IMR-90 (cell line): ENCODE data around the gene UNC79. TPM values are rescaled to one million over a fixed set of nuclear protein-coding genes. Genes with fewer than 3 reads are reported as not detected.

Source experiments
- ATAC-seq: fragments of 200-7000 bp; cut with Tn5 transposase; 2 replicates; pipeline ENCODE4 v1.9.1; 2020; ENCODE audit warnings: low read depth, mild to moderate bottlenecking, moderate library complexity
- BruUV-seq: library from RNA; stranded (reverse); fragments of 400-500 nt; replicated peaks from 2 replicates; lab custom pipeline; 2021; lab: Mats Ljungman, UMichigan
- CTCF ChIA-PET: fragments of 300-600 bp; formaldehyde crosslinking; extraction: SDS; loops from one replicate; lab custom pipeline; 2021; ENCODE audit warnings: antibody characterized with exemption; lab: Yijun Ruan, JAX
- POLR2A ChIA-PET: fragments of 300-600 bp; sonication (Branson Sonifier 250); formaldehyde crosslinking; loops from one replicate; lab custom pipeline; 2022; ENCODE audit warnings: antibody characterized with exemption; ENCODE audit not compliant: unreplicated experiment; lab: Charles Lee
- DNase-seq: peaks from one replicate; pipeline ENCODE4 v3.0.0; 2013
- H2AFZ ChIP-seq: replicated peaks from 2 replicates; pipeline ENCODE3; 2013; ENCODE audit warnings: low read length, mild to moderate bottlenecking; ENCODE audit not compliant: poor library complexity
- H2AK5ac ChIP-seq: 2 replicates; pipeline ENCODE4 v1.6.1; 2013; ENCODE audit warnings: low read depth, low read length, inconsistent platforms
- H2AK9ac ChIP-seq: replicated peaks from 2 replicates; pipeline ENCODE3; 2013; ENCODE audit warnings: mild to moderate bottlenecking, low read depth, low read length, moderate library complexity; ENCODE audit not compliant: poor library complexity
- H2BK120ac ChIP-seq: 2 replicates; pipeline ENCODE4 v1.6.1; 2013; ENCODE audit warnings: low read depth, low read length, inconsistent platforms
- H2BK15ac ChIP-seq: 3 replicates; pipeline ENCODE4 v1.6.1; 2013; ENCODE audit warnings: low read depth, low read length, inconsistent platforms
- H2BK20ac ChIP-seq: 2 replicates; pipeline ENCODE4 v1.6.1; 2013; ENCODE audit warnings: low read depth, mild to moderate bottlenecking, inconsistent platforms, low read length, moderate library complexity
- H2BK5ac ChIP-seq: 2 replicates; pipeline ENCODE4 v1.6.1; 2013; ENCODE audit warnings: mild to moderate bottlenecking, low read depth, low read length, inconsistent platforms; ENCODE audit not compliant: poor library complexity, severe bottlenecking
- H3K14ac ChIP-seq: replicated peaks from 2 replicates; pipeline ENCODE4 v1.6.1; 2013; ENCODE audit warnings: low read depth, low read length, inconsistent platforms
- H3K18ac ChIP-seq: 2 replicates; pipeline ENCODE4 v1.6.1; 2013; ENCODE audit warnings: low read depth, low read length, control low read depth
- H3K23ac ChIP-seq: 2 replicates; pipeline ENCODE4 v1.6.1; 2013; ENCODE audit warnings: low read depth, low read length, inconsistent platforms
- H3K27ac ChIP-seq: 2 replicates; pipeline ENCODE4 v1.5.1; 2013; ENCODE audit warnings: mild to moderate bottlenecking, control low read depth, low read length; ENCODE audit not compliant: insufficient read depth
- H3K27me3 ChIP-seq: 2 replicates; pipeline ENCODE4 v1.6.1; 2013; ENCODE audit warnings: low read length; ENCODE audit not compliant: control insufficient read depth, insufficient read depth
- H3K36me3 ChIP-seq: 2 replicates; pipeline ENCODE4 v1.6.1; 2013; ENCODE audit warnings: low read length, mixed read lengths; ENCODE audit not compliant: control insufficient read depth, insufficient read depth
- H3K4ac ChIP-seq: 2 replicates; pipeline ENCODE4 v1.6.1; 2013; ENCODE audit warnings: low read depth, low read length, inconsistent platforms
- H3K4me1 ChIP-seq: 2 replicates; pipeline ENCODE4 v1.6.1; 2013; ENCODE audit warnings: low read length, mixed read lengths; ENCODE audit not compliant: control insufficient read depth, insufficient read depth
- H3K4me2 ChIP-seq: 2 replicates; pipeline ENCODE4 v1.6.1; 2013; ENCODE audit warnings: low read depth, mild to moderate bottlenecking, control low read depth, low read length, moderate library complexity
- H3K4me3 ChIP-seq: 2 replicates; pipeline ENCODE4 v1.5.1; 2013; ENCODE audit warnings: low read depth, mild to moderate bottlenecking, control low read depth, low read length, moderate library complexity; ENCODE audit not compliant: insufficient read depth
- H3K56ac ChIP-seq: 2 replicates; pipeline ENCODE4 v1.6.1; 2013; ENCODE audit warnings: low read length, inconsistent platforms; ENCODE audit not compliant: insufficient read depth; ENCODE audit errors: extremely low read depth
- H3K79me1 ChIP-seq, 2 experiments: 2 replicates each; pipeline ENCODE4 v1.6.1; 2013; ENCODE audit warnings: low read length in 2 of 2, inconsistent platforms in 1 of 2, low read depth in 1 of 2
- H3K9ac ChIP-seq: 2 replicates; pipeline ENCODE4 v1.6.1; 2013; ENCODE audit warnings: low read depth, low read length, control low read depth
- H3K9me1 ChIP-seq: 2 replicates; pipeline ENCODE4 v1.6.1; 2013; ENCODE audit warnings: low read length, inconsistent platforms; ENCODE audit not compliant: insufficient read depth
- H3K9me3 ChIP-seq: 2 replicates; pipeline ENCODE4 v1.6.1; 2013; ENCODE audit warnings: low read length; ENCODE audit not compliant: control insufficient read depth, insufficient read depth
- H4K20me1 ChIP-seq: 2 replicates; pipeline ENCODE4 v1.6.1; 2013; ENCODE audit warnings: low read length, inconsistent platforms; ENCODE audit not compliant: insufficient read depth
- H4K5ac ChIP-seq: 2 replicates; pipeline ENCODE4 v1.6.1; 2013; ENCODE audit warnings: mild to moderate bottlenecking, low read depth, low read length, control low read depth
- H4K8ac ChIP-seq, 2 experiments: 2 replicates each; pipeline ENCODE4 v1.6.1; 2013; ENCODE audit warnings: low read depth in 2 of 2, low read length in 2 of 2, control low read depth in 1 of 2, inconsistent platforms in 1 of 2
- H4K91ac ChIP-seq: 2 replicates; pipeline ENCODE4 v1.6.1; 2013; ENCODE audit warnings: low read depth, low read length, inconsistent platforms; ENCODE audit not compliant: insufficient read depth
- BHLHE40 ChIP-seq: fragments of 150-350 bp; IDR thresholded peaks from 2 replicates; pipeline ENCODE4 v1.6.1; 2016; ENCODE audit warnings: mild to moderate bottlenecking, low read depth, low read length
- CEBPB ChIP-seq: IDR thresholded peaks from 2 replicates; pipeline ENCODE4 v1.6.1; 2012; ENCODE audit warnings: low read depth, low read length, improper control_type of control experiment
- CHD1 ChIP-seq: IDR thresholded peaks from 2 replicates; pipeline ENCODE4 v1.6.1; 2012; ENCODE audit warnings: low read depth, low read length, improper control_type of control experiment
- CTCF ChIP-seq: conservative IDR thresholded peaks from 2 replicates; pipeline ENCODE4 v1.5.1; 2012; ENCODE audit warnings: mild to moderate bottlenecking, low read depth, low read length, improper control_type of control experiment
- ELK1 ChIP-seq: fragments of 150-350 bp; IDR thresholded peaks from 2 replicates; pipeline ENCODE4 v1.6.1; 2016; ENCODE audit warnings: low read depth, mild to moderate bottlenecking, low read length, moderate library complexity, borderline replicate concordance
- FOS ChIP-seq: fragments of 150-350 bp; IDR thresholded peaks from 2 replicates; pipeline ENCODE4 v1.6.1; 2016; ENCODE audit warnings: low read depth, low read length
- MAFK ChIP-seq: IDR thresholded peaks from 2 replicates; pipeline ENCODE4 v1.6.1; 2012; ENCODE audit warnings: low read depth, low read length, improper control_type of control experiment
- MAZ ChIP-seq: IDR thresholded peaks from 2 replicates; pipeline ENCODE4 v1.6.1; 2012; ENCODE audit warnings: low read depth, mild to moderate bottlenecking, low read length, improper control_type of control experiment, moderate library complexity, borderline replicate concordance
- NFE2L2 ChIP-seq: fragments of 150-350 bp; IDR thresholded peaks from 2 replicates; pipeline ENCODE4 v1.6.1; 2016; ENCODE audit warnings: low read depth, mild to moderate bottlenecking, low read length
- RCOR1 ChIP-seq: IDR thresholded peaks from 2 replicates; pipeline ENCODE4 v1.6.1; 2012; ENCODE audit warnings: mild to moderate bottlenecking, low read length, improper control_type of control experiment; ENCODE audit not compliant: insufficient replicate concordance
- RFX5 ChIP-seq: IDR thresholded peaks from 2 replicates; pipeline ENCODE4 v1.8.0; 2012; ENCODE audit warnings: low read depth, mild to moderate bottlenecking, low read length, moderate library complexity
- SMC3 ChIP-seq: fragments of 150-350 bp; IDR thresholded peaks from 2 replicates; pipeline ENCODE4 v1.6.1; 2016; ENCODE audit warnings: low read depth, mild to moderate bottlenecking, antibody characterized with exemption, low read length, moderate library complexity
- WGBS, 2 experiments: methylation state at CpG; one replicate each; pipeline versions ENCODE4 v1.1.5 to v1.1.7; 2013; ENCODE audit warnings: missing lambda C conversion rate in 2 of 2; ENCODE audit not compliant: insufficient read length in 1 of 2; ENCODE audit errors: extremely low coverage in 2 of 2; 5-methylcytosine and 5-hydroxymethylcytosine counted together
- dilution Hi-C: fragments of 300-500 bp; cut with HindIII; formaldehyde crosslinking; loops from one replicate; pipeline ENCODE4 v1.14.3; 2018; ENCODE audit warnings: low sequenced_read_pairs; ENCODE audit not compliant: unreplicated experiment
- in situ Hi-C: fragments of 300-500 bp; cut with MboI; formaldehyde crosslinking; loops from 3 replicates; pipeline ENCODE4 v1.14.3; 2019; ENCODE audit warnings: low sequenced_read_pairs, inconsistent platforms, mixed read lengths
- intact Hi-C: fragments of 100-400 bp; cut with micrococcal nuclease; formaldehyde crosslinking; loops from 2 replicates; pipeline ENCODE4 v1.10.0; 2022
- polyA plus RNA-seq, 3 experiments: library from polyadenylated mRNA; depleted of rRNA; stranded (reverse); fragments of >200 nt; gene quantifications; 2 replicates each; pipeline ENCODE4 v1.2.3, GENCODE V29; 2012; ENCODE audit warnings: low replicate concordance in 1 of 3
- total RNA-seq: library from RNA; depleted of rRNA; stranded (reverse); fragments of >200 nt; gene quantifications from 2 replicates; pipeline ENCODE4 v1.2.3, GENCODE V29; 2012

Gene UNC79
- total and polyA plus RNA-seq, 2 of the 4 experiments (the other 2 are of a cell fraction) = under 0.01 TPM

DNA sequence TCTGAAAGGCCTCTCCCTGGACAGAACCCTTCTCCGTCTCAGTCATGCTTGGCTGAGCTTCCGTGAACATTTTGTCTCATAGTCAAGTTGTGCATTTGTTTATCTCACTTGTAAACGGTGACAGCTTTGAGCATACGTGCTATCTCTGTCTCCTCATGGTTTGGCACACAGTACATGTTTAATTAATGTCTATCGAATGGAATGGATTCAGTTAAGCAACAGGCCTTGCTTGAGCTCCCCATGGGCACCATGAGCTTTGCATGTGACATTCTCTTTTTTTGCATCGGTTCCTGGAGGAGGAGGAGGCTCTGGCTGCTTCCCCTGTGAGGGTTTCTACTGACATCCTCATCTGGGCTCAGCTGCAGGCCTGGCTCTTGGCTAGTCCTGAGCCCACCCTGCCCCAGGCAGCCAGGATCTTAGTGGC, 277.6 kb downstream of the UNC79 start:
- dilution Hi-C loops = no loop called here
- ATAC-seq = no peak

More for the DNA sequence above, 277.6 kb downstream of the UNC79 start:
- in situ Hi-C loops = no loop called here
- Histone ChIP-seq H3K36me3 (no peaks in the 10 kb centered on the region), H3K18ac (no peak overlapping the region), H3K4me3 (no peak overlapping the region), H3K79me1 (no peaks in the 10 kb centered on the region), H3K4me1 (no peaks in the 10 kb centered on the region), H4K5ac (no peak overlapping the region), H3K56ac (no peak overlapping the region), H4K91ac (no peak overlapping the region), H2AK9ac (no peak overlapping the region), H3K9ac (no peak overlapping the region), H2AFZ (no peak overlapping the region), H2BK120ac (no peak overlapping the region), H3K27me3 (no peaks in the 10 kb centered on the region), H3K4me2 (no peak overlapping the region), H3K27ac (no peak overlapping the region), H2BK15ac (no peak overlapping the region), H2BK5ac (no peak overlapping the region), H3K23ac (no peak overlapping the region), H4K20me1 (no peaks in the 10 kb centered on the region), H3K14ac (no peak overlapping the region), H3K4ac (no peak overlapping the region), H3K9me1 (no peaks in the 10 kb centered on the region), H2BK20ac (no peak overlapping the region), H4K8ac (no peak overlapping the region), H2AK5ac (no peak overlapping the region), H3K9me3 (peaks cover 8% of the 10 kb centered on the region)
- no CpG with 5 or more reads among the region's 6 CpGs for WGBS, 2 experiments
- CTCF ChIA-PET = no interaction called here
- no peak for TF ChIP-seq MAZ
- no peak for TF ChIP-seq CHD1
- no peak for TF ChIP-seq FOS
- TF ChIP-seq CEBPB = no peak
- TF ChIP-seq BHLHE40 = no peak
- TF ChIP-seq ELK1 = no peak
- TF ChIP-seq RFX5 = no peak
- TF ChIP-seq NFE2L2 = no peak
- TF ChIP-seq SMC3 = no peak
- TF ChIP-seq RCOR1 = no peak
- TF ChIP-seq CTCF = no peak
- TF ChIP-seq MAFK = no peak
- intact Hi-C loops = no loop called here
- no TSS peak for BruUV-seq
- no peak for DNase-seq
- POLR2A ChIA-PET = no interaction called here
